CD4-positive, alpha-beta T cell treated with Interferon alpha-2 for 1 hour (primary cell): Measurements from ENCODE around the gene IVD.

Source experiments
- DNase-seq, 2 donors: peaks; one replicate each; pipeline ENCODE4 v3.0.0-alpha.2; 2020 to 2022

The IVD gene

GRCh38 chr15:40405501-40406381 is at the start of gene IVD:
TSS of gene IVD (plus strand) at chr15:40405795. CDS start at chr15:40405828, 33 bp downstream.
- DNase-seq: peak; percentile 84 to 90

- DNase-seq: no peak
These were observed 49.5 kb upstream of the IVD start for GRCh38 chr15:40355976-40356585.

- no peak for DNase-seq
These were observed 48.3 kb upstream of the IVD start for GRCh38 chr15:40357246-40357645.

GRCh38 chr15:40357723-40358470 is 47.7 kb upstream of the IVD start, which contains the start of gene DISP2:
TSS of gene DISP2 (plus strand) at chr15:40358219. CDS start at chr15:40358322, 103 bp downstream.
- DNase-seq: peak; percentile 88 to 92

- DNase-seq: peak in 1 of 2 donors; percentile 32
These were observed 46.9 kb upstream of the IVD start for GRCh38 chr15:40358471-40359353.

GRCh38 chr15:40360015-40360414 is 45.6 kb upstream of the IVD start:
- no peak for DNase-seq

- DNase-seq: no peak
These were observed 44.0 kb upstream of the IVD start for GRCh38 chr15:40361640-40362039.

- no peak for DNase-seq
These were observed 42.0 kb upstream of the IVD start for GRCh38 chr15:40363611-40364010.

- DNase-seq: no peak
These were observed 41.3 kb upstream of the IVD start for GRCh38 chr15:40364251-40364650.

- no peak for DNase-seq
These were observed 40.6 kb upstream of the IVD start for GRCh38 chr15:40365016-40365415.

GRCh38 chr15:40365624-40366456 is 39.8 kb upstream of the IVD start:
- no peak for DNase-seq

GRCh38 chr15:40366457-40367370 is 38.9 kb upstream of the IVD start:
- no peak for DNase-seq

- no peak for DNase-seq
These were observed 38.3 kb upstream of the IVD start for GRCh38 chr15:40367371-40367685.

- DNase-seq: peak; percentile 93 to 94
These were observed 37.6 kb upstream of the IVD start for GRCh38 chr15:40367686-40368611.

- no peak for DNase-seq
These were observed 36.7 kb upstream of the IVD start for GRCh38 chr15:40368719-40369473.

GRCh38 chr15:40369474-40369869 is 36.1 kb upstream of the IVD start:
- DNase-seq: no peak

- DNase-seq: no peak
These were observed 35.6 kb upstream of the IVD start for GRCh38 chr15:40369971-40370370.

- no peak for DNase-seq
These were observed 32.6 kb upstream of the IVD start for GRCh38 chr15:40372981-40373380.

- no peak for DNase-seq
These were observed 28.0 kb upstream of the IVD start for GRCh38 chr15:40377606-40378005.
